Lower leg skin (tissue), 3 donors: Measurements from ENCODE around the gene PDZRN4.

ENCODE experiments used
- POLR2A ChIP-seq, 2 donors: fragments of 450-650 bp; IDR thresholded peaks; one replicate each; pipeline ENCODE4 v1.6.1; 2016 to 2017; ENCODE audit warnings: antibody characterized with exemption in 2 of 2, mild to moderate bottlenecking in 1 of 2, moderate library complexity in 1 of 2
- TF ChIP-seq, protein P1 (sequence below), 3 donors: fragments of 450-650 bp; IDR thresholded peaks; one replicate each; pipeline ENCODE4 v1.5.1; 2016; ENCODE audit warnings: antibody characterized with exemption in 3 of 3, mild to moderate bottlenecking in 3 of 3, moderate library complexity in 2 of 3

DNA sequence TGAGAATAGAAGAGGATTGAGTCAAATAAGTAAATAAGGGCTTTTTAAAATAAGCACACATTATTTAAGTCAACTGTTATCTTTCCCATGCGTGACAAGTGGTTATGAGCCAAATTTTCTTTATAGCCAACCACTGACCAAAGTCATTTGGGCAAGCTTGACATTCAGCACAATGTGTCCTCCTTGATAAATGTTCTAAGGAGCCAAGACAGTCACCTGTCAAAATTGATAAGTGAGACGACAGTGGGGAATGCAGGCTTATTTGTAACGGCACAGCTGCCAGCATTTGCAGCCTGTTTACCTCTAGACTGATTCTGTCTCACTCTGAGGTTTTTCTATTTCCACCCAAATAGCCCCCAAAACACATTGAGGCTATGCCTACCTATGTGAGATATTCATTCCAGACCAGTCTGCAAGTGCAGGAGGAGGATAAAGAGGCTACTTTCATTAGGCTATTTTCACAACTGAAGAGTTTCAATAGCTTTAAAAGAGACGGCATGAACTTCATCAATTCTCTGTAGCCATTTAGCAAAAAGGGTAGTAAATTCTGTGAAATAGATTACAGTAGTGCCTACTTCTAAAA, 339.5 kb downstream of the PDZRN4 start:
- TF ChIP-seq, protein P1, sequence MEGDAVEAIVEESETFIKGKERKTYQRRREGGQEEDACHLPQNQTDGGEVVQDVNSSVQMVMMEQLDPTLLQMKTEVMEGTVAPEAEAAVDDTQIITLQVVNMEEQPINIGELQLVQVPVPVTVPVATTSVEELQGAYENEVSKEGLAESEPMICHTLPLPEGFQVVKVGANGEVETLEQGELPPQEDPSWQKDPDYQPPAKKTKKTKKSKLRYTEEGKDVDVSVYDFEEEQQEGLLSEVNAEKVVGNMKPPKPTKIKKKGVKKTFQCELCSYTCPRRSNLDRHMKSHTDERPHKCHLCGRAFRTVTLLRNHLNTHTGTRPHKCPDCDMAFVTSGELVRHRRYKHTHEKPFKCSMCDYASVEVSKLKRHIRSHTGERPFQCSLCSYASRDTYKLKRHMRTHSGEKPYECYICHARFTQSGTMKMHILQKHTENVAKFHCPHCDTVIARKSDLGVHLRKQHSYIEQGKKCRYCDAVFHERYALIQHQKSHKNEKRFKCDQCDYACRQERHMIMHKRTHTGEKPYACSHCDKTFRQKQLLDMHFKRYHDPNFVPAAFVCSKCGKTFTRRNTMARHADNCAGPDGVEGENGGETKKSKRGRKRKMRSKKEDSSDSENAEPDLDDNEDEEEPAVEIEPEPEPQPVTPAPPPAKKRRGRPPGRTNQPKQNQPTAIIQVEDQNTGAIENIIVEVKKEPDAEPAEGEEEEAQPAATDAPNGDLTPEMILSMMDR (IDR thresholded peaks at IDR 0.05), result no peak
- no peak for TF ChIP-seq POLR2A (IDR thresholded peaks at IDR 0.05)
